GM20431 (cell line): ENCODE measurements around the gene CSF3R.
"Not testable (repeated sequence)": the region's sequence is repeated elsewhere in the genome, so short reads cannot be mapped to it uniquely, and the experiment has no call there.

ENCODE experiments used
- in situ Hi-C: fragments of 300-500 bp; cut with MseI, MboI; formaldehyde crosslinking; loops from one replicate; pipeline ENCODE4 v1.15.0; 2020; ENCODE audit warnings: low sequenced_read_pairs; ENCODE audit not compliant: unreplicated experiment

CSF3R gene

DNA sequence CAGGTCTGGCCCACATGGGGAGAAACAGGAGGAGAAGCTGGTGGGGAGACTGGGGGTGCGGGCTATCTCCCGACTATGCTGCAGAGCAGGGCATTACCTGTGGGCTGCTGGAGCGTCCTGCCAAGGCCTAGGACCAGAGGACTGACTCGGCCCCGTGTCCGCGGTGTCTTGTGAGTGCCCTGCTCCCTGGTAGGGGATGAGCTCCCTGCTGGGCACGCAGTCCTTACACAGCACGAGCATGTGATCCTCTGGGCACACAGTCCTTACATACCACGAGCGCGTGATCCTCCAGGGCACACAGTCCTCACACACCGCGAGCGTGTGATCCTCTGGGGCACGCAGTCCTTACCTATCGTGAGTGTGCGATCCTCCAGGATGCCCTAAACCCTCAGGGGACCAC lies 31.8 kb upstream of the CSF3R start:
- in situ Hi-C loops, result no loop called here

DNA sequence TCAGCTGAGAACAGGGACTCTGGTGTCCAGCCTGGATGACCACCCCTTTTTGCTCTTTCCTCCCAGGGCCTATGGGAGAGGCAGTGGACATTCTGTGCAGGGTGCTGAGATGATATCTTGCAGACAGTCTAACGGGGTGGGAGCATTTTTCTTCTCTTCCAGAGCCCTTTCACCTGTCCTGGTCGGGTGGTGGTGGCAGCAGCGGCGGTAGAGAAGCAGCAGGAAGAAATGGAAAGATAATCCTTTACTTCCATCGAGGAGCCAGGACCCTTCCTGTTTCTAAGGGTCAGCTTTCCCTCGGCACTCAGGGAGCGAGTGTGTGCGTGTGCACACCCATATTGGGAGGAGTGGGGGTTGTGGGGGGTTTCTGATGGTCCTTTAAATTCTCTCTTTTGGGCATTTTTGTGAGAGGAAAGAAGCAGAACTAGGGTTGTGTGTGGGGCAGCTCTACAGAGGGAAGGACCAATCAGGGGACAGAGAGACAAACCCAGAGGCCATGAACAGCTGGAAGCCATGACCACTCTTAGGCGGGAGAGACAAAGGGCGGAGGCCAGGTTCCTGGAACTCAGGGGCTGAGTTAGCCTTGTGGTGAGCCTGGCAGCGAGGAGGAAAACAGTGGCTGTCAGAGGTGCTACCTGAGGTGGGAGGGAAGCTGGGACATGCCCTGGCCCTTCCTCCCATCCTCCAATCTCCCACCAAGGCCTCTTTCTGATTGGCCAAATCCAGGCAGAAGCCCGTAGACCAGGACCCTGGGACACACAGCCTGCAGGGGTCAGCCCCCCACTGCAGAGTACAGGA lies 31.2 kb upstream of the CSF3R start:
- in situ Hi-C loops, result no loop called here

DNA sequence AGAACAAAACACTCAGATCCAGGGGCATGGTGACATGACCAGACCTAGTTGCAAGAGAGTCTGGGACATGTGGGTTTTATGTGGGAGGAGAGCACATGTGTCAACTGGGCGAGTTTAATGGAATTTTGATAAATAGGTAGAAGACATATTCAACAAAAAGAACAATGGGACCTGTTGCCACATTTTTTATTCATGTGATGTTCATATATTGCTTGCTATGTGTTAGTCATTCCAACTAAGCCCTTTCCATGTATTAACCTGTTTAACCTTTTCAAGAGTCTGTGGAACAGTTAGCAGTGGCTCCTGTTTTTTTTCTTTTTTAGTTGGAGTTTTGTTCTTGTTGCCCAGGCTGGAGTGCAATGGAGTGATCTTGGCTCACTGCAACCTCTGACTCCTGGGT lies 30.1 kb upstream of the CSF3R start:
- in situ Hi-C loops, result no loop called here

DNA sequence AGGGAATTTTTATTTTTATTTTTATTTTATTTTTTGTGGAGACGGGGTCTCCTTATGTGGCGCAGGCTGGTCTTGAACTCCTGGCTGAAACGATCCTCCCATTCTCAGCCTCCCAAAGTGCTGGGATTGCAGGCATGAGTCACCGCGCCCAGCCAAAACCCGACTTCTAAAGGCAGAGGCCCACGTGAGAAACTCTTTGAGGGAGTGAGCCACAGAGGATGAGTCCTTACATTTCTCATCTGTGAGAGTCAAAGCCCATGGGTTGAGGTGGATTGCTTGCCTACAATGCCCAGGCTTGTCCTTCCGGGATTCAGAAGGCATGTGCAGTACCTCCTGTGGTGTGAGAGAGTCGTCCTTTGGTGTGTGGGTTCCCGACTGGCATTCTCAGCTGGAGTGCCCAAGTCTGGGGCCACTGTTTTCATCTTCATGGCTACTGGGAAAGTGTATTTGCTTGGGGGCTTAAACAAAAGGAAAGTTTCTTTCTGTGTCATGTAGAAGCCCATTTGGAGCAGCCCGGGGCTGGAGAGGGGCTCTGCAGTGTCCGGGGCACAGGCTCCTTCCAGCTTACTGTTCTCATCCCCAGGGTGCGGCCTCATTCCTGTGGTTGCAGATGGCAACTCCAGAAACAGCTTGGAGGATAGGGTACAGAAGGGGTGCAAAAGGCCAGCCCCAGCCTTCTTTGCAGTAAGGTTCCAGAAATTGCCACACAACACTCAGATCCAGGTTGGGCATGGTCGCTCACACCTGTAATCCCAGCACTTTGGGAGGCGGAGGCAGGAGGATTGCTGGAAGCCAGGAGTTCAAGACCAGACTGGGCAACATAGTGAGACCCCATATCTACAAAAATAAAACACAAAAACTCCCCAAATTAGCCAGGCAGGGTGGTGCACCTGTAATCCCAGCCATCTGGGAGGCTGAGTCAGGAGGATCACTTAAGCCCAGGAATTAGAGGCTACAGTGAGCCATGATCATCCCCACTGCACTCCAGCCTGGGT lies 29.4 kb upstream of the CSF3R start:
- in situ Hi-C loops, result no loop called here

DNA sequence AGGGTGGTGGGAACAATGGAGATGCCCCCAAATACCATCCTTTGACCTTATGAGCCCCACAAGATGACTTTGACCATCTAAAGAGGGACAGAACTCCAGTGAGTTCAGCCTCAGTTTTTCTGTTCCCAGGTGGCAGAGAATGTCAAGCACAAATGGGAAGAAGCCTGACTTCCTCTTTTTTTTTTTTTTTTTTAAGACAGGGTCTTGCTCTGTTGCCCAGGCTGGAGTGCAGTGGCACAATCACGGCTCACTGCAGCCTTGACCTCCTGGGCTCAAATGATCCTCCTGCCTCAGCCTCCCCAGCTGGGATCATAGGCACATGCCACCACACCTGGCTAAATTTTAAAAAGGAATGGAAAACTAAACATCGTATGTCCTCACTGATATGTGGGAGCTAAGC lies 28.5 kb upstream of the CSF3R start:
- in situ Hi-C loops, result not testable (repeated sequence)

GRCh38 chr1:36510418-36510817 lies 27.7 kb upstream of the CSF3R start:
- in situ Hi-C loops, result no loop called here

DNA sequence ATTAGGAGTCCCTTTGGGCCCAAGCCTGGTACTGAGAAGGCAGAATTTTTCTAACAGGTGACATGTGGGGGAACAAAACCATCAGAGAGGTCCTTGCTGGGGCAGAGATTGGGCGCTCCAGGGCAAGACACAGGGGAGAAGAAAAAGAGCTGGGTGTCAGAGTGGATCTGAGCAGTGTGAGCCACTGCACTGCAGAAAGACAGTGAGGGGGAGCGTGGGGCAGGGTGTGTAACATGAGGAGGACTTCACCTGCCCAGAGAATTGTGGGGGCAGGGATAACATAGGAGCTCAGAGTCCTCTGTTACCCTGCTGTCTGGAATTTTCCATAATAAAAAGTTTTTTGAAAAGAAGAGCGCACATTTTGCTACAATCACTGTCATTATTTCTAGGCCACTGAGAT lies 25.5 kb upstream of the CSF3R start:
- in situ Hi-C loops, result no loop called here

DNA sequence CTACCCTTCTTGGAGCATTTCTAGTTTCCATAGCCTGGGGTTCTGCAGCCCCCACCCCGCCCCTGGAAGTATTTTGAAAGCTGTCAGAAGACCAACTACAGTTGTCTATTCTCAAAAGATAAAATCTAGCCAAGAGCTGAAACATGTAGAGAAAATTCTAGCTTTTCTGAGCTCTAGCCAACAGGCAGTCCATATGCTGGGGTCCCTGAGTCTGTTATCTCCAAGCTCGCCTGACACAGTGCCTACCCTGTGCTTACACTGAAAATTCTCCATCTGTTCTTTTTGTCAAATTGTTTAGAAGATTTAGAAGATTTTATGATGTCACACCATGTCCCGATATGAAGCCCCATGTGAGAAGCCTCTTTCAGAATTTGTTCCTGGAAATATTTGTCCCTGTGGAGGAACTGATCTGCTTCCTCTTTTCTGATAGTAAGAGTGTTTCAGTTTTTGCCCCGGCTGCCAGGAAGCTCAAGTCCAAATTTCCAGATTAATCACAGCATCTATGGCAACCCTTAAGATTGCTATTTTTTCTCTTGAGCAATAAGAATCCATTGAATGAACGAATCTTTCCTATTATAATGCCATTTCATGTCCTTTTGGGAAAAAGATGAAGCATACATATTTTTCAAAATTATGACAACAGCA lies 23.7 kb upstream of the CSF3R start:
- in situ Hi-C loops, result no loop called here

DNA sequence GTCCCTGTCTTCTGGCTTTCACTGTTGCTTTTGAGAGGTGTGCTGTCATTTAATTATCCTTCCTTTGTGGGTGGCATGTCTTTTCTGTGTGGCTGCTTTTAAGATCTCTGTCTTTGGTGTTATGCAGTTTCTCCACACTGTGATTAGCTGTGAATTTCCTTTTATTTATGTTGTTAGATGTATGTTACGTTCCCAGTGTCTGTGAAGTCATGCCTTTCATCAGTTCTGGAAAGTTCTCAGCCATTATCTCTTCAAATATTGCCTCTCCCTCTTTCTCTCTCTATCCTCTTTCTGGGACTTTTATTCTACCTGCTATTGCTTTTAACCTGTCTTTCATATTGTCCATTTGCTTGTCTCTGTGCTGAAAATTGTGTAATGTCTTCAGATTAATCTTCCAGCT lies 21.0 kb upstream of the CSF3R start:
- in situ Hi-C loops, result no loop called here

DNA sequence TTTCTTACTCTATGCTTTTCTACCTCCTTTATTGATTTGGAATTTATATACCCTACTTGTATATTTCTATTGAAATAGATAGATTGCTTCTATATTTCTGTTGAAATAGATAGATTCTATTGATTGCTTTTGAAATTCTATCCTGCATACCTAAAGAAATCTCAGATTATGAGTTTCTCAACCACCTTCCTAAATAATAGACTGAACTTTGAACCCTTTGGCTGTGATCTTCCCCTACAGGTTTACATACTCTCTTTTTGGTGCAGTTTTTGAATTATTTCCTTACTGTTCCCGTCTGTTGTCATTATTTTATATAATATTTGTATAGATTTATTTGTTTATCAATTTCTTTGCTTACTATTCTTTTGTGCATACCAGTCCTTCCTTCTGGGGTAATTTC lies 20.4 kb upstream of the CSF3R start:
- in situ Hi-C loops, result no loop called here

DNA sequence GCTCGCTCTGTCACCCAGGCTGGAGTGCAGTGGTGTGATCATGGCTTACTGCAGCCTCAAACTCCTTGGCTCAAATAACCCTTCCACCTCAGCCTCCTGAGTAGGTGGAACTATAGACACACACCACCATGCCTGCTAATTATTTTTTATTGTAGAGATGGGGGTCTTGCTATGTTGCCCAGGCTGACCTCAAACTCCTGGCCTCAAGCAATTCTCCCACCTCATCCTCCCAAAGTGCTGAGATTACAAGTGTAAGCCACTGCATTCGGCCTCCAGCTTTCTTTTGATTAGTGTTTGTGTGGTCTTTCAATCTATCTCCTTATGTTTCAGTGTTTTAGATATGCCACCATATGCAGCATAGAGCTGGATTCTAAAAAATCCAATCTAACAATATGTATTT lies 19.9 kb upstream of the CSF3R start:
- in situ Hi-C loops, result no loop called here

DNA sequence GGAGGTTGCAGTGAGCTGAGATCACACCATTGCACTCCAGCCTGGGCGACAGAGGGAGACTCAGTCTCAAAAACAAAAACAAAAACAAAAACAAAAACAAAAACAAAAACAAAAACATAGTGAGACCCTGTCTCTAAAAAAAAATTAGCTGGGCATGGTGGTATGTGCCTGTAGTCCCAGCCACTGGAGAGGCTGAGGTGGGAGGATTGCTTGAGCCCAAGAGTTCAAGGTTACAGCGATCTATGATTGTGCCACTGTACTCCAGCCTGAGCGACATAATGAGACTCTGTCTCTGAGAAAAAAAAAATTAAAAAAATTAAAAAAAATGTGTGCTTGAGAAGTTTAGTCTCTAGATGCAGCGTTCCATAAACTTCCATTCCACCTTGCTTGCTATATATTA lies 19.2 kb upstream of the CSF3R start:
- in situ Hi-C loops, result not testable (repeated sequence)

DNA sequence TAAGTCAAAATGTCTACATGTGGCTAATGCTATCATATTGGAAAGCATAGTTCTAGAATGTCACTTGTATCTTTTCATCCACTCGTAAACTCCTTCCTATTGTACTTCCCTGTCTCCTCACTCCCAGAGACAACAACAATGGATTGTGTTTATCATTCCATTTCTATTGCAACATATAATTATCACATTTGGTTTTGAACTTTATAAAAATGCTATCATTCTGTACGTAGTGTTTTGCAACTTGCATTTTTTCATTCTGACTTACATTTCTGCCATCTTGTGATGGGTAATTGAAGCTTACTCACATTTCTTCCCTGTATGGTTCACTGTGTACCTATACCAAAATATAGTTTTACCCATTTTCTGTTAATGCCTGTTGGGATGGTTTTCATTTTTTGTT lies 14.5 kb upstream of the CSF3R start:
- in situ Hi-C loops, result no loop called here

DNA sequence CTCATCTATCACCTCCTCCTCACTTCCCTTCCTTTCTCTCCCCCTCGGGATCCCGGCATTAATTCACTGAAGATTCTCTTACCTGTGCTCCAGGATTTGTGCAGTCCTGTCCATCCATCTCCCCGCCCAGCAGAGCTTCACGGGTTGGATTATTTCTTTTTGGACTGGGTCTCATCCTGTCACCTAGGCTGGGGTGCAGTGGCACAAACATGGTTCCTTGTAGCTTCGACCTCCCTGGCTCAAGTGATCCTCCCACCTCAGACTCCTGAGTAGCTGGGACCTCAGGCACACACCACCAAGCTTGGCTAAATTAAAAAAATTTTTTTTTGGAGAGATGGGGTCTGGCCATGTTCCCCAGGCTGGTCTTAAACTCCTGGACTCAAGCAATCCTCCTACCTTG lies 12.3 kb upstream of the CSF3R start:
- in situ Hi-C loops, result no loop called here

DNA sequence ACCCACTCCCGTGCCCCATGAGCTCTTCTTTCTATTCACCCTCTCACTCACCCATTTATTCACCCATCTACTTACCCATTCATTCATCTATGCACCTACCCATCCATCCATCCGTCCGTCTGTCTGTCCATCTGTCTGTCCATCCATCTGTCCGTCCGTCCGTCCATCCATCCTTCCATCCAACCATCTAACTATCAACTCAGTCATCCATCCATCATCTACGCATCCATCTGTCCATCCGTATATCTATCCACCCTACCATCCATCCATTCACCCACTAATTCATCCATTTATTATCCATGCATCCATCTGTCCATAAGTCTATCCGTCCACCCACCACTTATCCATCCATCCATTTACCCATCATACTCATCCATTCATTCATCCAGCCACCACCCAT lies 10.8 kb upstream of the CSF3R start:
- in situ Hi-C loops, result no loop called here

DNA sequence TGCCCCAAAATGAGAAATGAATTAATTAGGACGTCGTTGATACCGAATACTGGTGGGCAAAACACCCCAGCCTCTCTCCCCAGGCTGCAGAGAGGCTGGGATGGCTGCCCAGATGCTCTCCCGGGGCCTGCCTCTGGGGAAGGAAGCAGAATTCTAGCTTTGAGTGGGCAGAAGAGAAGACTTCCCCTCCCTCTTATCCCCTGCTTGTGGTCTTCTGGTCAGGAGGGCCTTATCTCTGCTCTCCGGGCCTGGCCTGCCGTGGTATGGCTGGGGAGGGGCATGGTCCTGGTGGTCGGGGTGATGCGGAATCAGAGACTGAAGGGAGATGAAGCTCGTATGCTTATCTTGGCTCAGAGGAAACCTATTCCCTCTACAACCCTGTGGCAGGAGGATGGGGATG lies 9.8 kb upstream of the CSF3R start:
- in situ Hi-C loops, result no loop called here

- in situ Hi-C loops, result not testable (repeated sequence)
These were observed 6.7 kb upstream of the CSF3R start for GRCh38 chr1:36489258-36490051.

DNA sequence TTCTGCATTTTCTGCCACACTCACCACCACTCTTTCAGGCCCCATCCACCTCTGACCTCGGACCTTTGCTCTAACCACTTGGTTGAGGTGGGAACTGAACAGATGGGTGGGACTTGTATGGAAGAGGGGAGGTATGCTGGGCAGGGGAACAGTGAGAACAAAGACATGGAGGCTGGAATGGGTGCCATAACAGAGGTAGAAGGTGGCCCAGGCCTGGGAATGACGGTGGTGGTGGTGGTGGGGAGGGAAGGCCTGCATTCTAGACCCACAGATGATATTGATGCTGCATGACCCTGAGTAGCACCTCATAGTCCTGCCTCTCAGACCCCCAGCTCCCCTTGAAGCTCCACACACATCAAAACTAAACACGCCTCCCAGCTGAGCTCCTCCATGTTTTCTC lies 5.2 kb upstream of the CSF3R start:
- in situ Hi-C loops, result no loop called here

- in situ Hi-C loops, result not testable (repeated sequence)
These were observed 4.6 kb upstream of the CSF3R start for GRCh38 chr1:36487336-36487725.
